ENCODE results near the gene IQSEC3. TPM values are rescaled to one million over a fixed set of nuclear protein-coding genes. Genes with fewer than 3 reads are reported as not detected.

Gene IQSEC3
- total and polyA plus RNA-seq, 4 donors, result 0.29 to 7.5 (median 1.5) TPM

DNA sequence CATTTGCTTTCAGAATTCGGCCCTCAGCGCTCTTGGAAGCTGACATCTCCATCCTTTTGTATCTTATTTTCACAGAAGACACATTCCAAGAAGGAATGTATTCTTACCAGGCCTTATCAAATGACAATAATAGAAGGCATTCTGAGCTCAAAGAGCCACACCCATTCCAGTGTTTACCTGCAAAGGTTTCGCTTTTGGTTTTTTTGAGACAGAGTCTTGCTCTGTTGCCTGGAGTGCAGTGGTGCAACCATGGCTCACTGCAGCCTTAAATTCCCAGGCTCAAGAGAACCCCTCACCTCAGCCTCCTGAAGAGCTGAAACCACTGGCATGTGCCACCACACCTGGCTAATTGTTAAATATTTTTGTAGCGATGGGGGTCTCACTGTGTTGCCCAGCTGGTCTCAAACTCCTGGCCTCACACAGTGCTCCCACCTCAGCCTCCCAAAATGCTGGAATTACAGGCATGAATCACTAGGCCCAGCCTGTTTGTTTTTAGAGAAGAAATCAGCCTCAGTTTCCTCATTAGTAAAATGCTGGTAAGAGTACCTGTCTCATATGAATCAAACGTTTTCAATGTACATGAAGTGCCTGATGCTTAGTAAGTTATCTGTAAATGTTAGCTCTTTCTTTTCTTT, 78.2 kb downstream of the IQSEC3 start:
- no peak overlapping the region for H3K27ac ChIP-seq (ENCODE audit: low read depth in 1 of 2, low read length in 1 of 2)
- ATAC-seq (ENCODE audit: insufficient read depth, low FRiP score), result no peak
- TF ChIP-seq, protein P1, sequence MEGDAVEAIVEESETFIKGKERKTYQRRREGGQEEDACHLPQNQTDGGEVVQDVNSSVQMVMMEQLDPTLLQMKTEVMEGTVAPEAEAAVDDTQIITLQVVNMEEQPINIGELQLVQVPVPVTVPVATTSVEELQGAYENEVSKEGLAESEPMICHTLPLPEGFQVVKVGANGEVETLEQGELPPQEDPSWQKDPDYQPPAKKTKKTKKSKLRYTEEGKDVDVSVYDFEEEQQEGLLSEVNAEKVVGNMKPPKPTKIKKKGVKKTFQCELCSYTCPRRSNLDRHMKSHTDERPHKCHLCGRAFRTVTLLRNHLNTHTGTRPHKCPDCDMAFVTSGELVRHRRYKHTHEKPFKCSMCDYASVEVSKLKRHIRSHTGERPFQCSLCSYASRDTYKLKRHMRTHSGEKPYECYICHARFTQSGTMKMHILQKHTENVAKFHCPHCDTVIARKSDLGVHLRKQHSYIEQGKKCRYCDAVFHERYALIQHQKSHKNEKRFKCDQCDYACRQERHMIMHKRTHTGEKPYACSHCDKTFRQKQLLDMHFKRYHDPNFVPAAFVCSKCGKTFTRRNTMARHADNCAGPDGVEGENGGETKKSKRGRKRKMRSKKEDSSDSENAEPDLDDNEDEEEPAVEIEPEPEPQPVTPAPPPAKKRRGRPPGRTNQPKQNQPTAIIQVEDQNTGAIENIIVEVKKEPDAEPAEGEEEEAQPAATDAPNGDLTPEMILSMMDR (IDR thresholded peaks at IDR 0.05; ENCODE audit: control extremely low read depth, extremely low read depth), result no peak
- no peak overlapping the region for H3K9ac ChIP-seq (ENCODE audit: insufficient read depth in 1 of 2, low read length in 2 of 2)
- DNase-seq, result no peak
- H3K9me3 ChIP-seq (ENCODE audit: control insufficient read depth in 4 of 4, insufficient read depth in 3 of 4, low read length in 3 of 4), result no peaks in the 10 kb centered on the region
- WGBS, 2 donors, result 79 to 81% methylated on average over 5 of the region's 5 CpGs
- H3K4me1 ChIP-seq (ENCODE audit: control insufficient read depth in 5 of 5, insufficient read depth in 5 of 5, low read length in 5 of 5), result peaks cover 0 to 6% (median 0%) of the 10 kb centered on the region in 5 donors
- H3K4me3 ChIP-seq, result no peak overlapping the region
- no peaks in the 10 kb centered on the region for H3K36me3 ChIP-seq (ENCODE audit: control insufficient read depth in 4 of 4, insufficient read depth in 4 of 4, low read length in 4 of 4)
- H3K27me3 ChIP-seq (ENCODE audit: control insufficient read depth in 3 of 3, insufficient read depth in 3 of 3, low read length in 2 of 3), result peaks cover 0 to 14% (median 7%) of the 10 kb centered on the region in 3 donors

DNA sequence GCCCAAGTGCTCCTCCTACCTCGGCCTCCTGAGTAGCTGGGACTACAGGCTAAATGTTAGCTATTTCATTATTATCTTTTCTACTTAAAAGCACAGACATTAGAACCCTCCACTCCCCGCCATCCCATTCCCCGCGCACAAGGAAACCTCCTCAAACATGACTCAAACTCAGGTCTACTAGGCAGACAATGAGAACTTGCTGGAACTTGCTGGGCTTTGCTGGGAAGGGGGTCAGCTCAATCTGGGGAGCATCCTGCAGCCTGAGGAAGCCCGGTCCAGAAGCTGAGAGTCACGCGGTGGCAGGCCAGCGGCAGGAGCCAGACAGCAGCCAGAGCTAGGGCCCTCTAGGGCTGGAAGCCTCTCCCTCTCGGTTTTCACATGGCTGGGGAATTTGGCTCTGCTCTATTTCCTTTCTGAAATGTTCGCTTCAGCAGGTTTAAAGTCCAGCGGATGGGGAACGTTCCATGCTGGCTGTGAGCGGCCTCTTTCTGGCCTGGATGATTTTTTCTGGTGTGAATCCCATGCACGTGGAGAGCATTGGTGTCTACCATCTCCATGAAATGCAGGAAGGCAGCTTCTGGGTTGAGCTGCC, 78.9 kb downstream of the IQSEC3 start:
- no peaks in the 10 kb centered on the region for H3K9me3 ChIP-seq (ENCODE audit: control insufficient read depth in 4 of 4, insufficient read depth in 3 of 4, low read length in 3 of 4)
- H3K27me3 ChIP-seq (ENCODE audit: control insufficient read depth in 3 of 3, insufficient read depth in 3 of 3, low read length in 2 of 3), result peaks cover 0 to 14% (median 0%) of the 10 kb centered on the region in 3 donors
- no peak overlapping the region for H3K9ac ChIP-seq (ENCODE audit: insufficient read depth in 1 of 2, low read length in 2 of 2)
- H3K4me3 ChIP-seq, result no peak overlapping the region
- H3K27ac ChIP-seq (ENCODE audit: low read depth in 1 of 2, low read length in 1 of 2), result no peak overlapping the region
- WGBS, 2 donors, result 73 to 87% methylated on average over 14 of the region's 14 CpGs
- TF ChIP-seq, protein P1 (IDR thresholded peaks at IDR 0.05; ENCODE audit: control extremely low read depth, extremely low read depth), result no peak
- DNase-seq, result no peak
- no peak for ATAC-seq (ENCODE audit: insufficient read depth, low FRiP score)
- no peaks in the 10 kb centered on the region for H3K36me3 ChIP-seq (ENCODE audit: control insufficient read depth in 4 of 4, insufficient read depth in 4 of 4, low read length in 4 of 4)
- no peaks in the 10 kb centered on the region for H3K4me1 ChIP-seq (ENCODE audit: control insufficient read depth in 5 of 5, insufficient read depth in 5 of 5, low read length in 5 of 5)

DNA sequence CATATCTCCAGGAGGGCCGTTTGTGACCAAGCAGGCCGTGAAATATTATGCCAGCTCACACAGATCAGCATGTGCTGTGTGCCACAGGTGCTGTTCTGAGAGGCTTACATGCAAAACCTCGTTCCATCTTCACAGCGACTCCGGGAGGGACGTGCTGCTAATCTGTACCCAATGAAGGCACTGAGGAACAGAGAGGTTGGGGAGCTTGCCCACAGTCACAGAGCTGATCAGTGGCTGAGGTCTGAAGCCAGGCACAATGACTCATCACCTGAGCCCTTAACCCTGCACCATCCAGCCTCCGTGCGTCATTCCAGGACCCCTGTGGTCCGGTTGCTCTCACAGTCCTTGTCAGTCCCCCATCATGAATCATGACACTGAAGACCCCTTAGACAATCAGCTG, 80.7 kb downstream of the IQSEC3 start:
- TF ChIP-seq, protein P1 (IDR thresholded peaks at IDR 0.05; ENCODE audit: control extremely low read depth, extremely low read depth), result no peak
- H3K27me3 ChIP-seq (ENCODE audit: control insufficient read depth in 3 of 3, insufficient read depth in 3 of 3, low read length in 2 of 3), result peaks cover 0 to 10% (median 0%) of the 10 kb centered on the region in 3 donors
- 88 to 90% methylated on average over 9 of the region's 9 CpGs for WGBS, 2 donors
- no peaks in the 10 kb centered on the region for H3K9me3 ChIP-seq (ENCODE audit: control insufficient read depth in 4 of 4, insufficient read depth in 3 of 4, low read length in 3 of 4)
- H3K27ac ChIP-seq (ENCODE audit: low read depth in 1 of 2, low read length in 1 of 2), result no peak overlapping the region
- H3K4me1 ChIP-seq (ENCODE audit: control insufficient read depth in 5 of 5, insufficient read depth in 5 of 5, low read length in 5 of 5), result no peaks in the 10 kb centered on the region
- H3K36me3 ChIP-seq (ENCODE audit: control insufficient read depth in 4 of 4, insufficient read depth in 4 of 4, low read length in 4 of 4), result no peaks in the 10 kb centered on the region
- H3K9ac ChIP-seq (ENCODE audit: insufficient read depth in 1 of 2, low read length in 2 of 2), result no peak overlapping the region
- no peak for ATAC-seq (ENCODE audit: insufficient read depth, low FRiP score)
- H3K4me3 ChIP-seq, result no peak overlapping the region
- DNase-seq, result no peak
